Measurements from ENCODE around the gene ASF1B.

DNA sequence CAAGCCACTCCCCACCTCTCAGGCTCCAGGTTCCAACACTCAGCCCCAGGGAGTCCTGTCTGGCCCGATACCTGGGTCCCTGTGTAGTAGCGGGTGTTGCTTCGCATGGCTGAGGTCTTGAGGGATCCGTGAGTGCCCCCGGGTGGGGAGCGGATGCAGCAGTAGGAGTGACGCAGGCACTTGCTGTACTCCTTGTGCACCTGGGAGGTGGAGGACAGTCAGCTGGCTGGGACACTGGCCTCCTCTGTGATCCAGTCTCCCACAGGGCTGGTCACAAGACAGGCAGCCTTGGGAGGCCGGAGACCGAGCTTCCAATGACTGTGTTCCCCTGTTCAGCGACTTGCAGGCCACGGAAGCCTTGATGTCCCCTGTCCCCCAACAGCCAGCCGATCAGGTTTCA is 16.3 kb upstream of the ASF1B start:
- TF ChIP-seq EZH2phosphoT487 (conservative IDR thresholded peaks at IDR 0.05; ENCODE audit: low read length), result no peak
- TF ChIP-seq, protein P1, sequence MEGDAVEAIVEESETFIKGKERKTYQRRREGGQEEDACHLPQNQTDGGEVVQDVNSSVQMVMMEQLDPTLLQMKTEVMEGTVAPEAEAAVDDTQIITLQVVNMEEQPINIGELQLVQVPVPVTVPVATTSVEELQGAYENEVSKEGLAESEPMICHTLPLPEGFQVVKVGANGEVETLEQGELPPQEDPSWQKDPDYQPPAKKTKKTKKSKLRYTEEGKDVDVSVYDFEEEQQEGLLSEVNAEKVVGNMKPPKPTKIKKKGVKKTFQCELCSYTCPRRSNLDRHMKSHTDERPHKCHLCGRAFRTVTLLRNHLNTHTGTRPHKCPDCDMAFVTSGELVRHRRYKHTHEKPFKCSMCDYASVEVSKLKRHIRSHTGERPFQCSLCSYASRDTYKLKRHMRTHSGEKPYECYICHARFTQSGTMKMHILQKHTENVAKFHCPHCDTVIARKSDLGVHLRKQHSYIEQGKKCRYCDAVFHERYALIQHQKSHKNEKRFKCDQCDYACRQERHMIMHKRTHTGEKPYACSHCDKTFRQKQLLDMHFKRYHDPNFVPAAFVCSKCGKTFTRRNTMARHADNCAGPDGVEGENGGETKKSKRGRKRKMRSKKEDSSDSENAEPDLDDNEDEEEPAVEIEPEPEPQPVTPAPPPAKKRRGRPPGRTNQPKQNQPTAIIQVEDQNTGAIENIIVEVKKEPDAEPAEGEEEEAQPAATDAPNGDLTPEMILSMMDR (IDR thresholded peaks at IDR 0.05; ENCODE audit: insufficient read depth, low read length, poor library complexity, severe bottlenecking), result no peak
